Neutrophil (primary cell): ENCODE data around the gene CLCN1.
A peak's percentile ranks its signal among the peaks of the same experiment; 100 is the strongest.

Experiments used
- H3K27ac ChIP-seq: fragments of 200-600 bp; sonication (generic); 2 replicates; pipeline ENCODE4 v1.5.1; 2016; ENCODE audit warnings: mild to moderate bottlenecking, moderate library complexity
- H3K27me3 ChIP-seq: fragments of 200-600 bp; sonication (generic); 2 replicates; pipeline ENCODE4 v1.6.0; 2016; ENCODE audit warnings: mild to moderate bottlenecking
- H3K36me3 ChIP-seq: fragments of 200-600 bp; sonication (generic); 2 replicates; pipeline ENCODE4 v1.5.1; 2017
- H3K4me1 ChIP-seq, 2 experiments: fragments of 200-600 bp in 1 of 2; sonication (generic) in 1 of 2; 1 replicate in 1 of 2; 2 replicates in 1 of 2; pipeline versions ENCODE4 v1.5.1 to v1.6.1; 2013 to 2016; ENCODE audit warnings: low read depth in 1 of 2, low read length in 1 of 2, mild to moderate bottlenecking in 1 of 2, moderate library complexity in 1 of 2; ENCODE audit not compliant: control insufficient read depth in 1 of 2, insufficient read depth in 1 of 2
- H3K4me3 ChIP-seq, 2 experiments: fragments of 200-600 bp in 1 of 2; sonication (generic) in 1 of 2; 1 replicate in 1 of 2; 2 replicates in 1 of 2; pipeline ENCODE4 v1.5.1; 2013 to 2016; ENCODE audit warnings: low read depth in 1 of 2, low read length in 1 of 2, mild to moderate bottlenecking in 1 of 2, moderate library complexity in 1 of 2
- H3K9me3 ChIP-seq: fragments of 200-600 bp; sonication (generic); 2 replicates; pipeline ENCODE4 v1.5.1; 2016
- CTCF ChIP-seq: fragments of 200-600 bp; sonication (generic); IDR thresholded peaks from 2 replicates; pipeline ENCODE4 v1.5.1; 2016; ENCODE audit warnings: antibody characterized with exemption

The CLCN1 gene

GRCh38 chr7:143303733-143304132 lies 12.2 kb upstream of the CLCN1 start:
- H3K9me3 ChIP-seq: no peaks in the 10 kb centered on the region
- peaks cover 45% of the 10 kb centered on the region for H3K36me3 ChIP-seq
- TF ChIP-seq CTCF: no peak
- no peak overlapping the region for H3K4me3 ChIP-seq
- H3K4me1 ChIP-seq: peaks cover 33 to 36% of the 10 kb centered on the region in 2 experiments
- H3K27me3 ChIP-seq: no peaks in the 10 kb centered on the region
- no peak overlapping the region for H3K27ac ChIP-seq

GRCh38 chr7:143304938-143305337 lies 11.0 kb upstream of the CLCN1 start:
- H3K4me1 ChIP-seq: peaks cover 26 to 27% of the 10 kb centered on the region in 2 experiments
- H3K9me3 ChIP-seq: no peaks in the 10 kb centered on the region
- peak overlapping the region; percentile 14 for H3K27ac ChIP-seq
- no peaks in the 10 kb centered on the region for H3K27me3 ChIP-seq
- TF ChIP-seq CTCF: no peak
- H3K36me3 ChIP-seq: peaks cover 43% of the 10 kb centered on the region
- no peak overlapping the region for H3K4me3 ChIP-seq

GRCh38 chr7:143305423-143306070 lies 10.4 kb upstream of the CLCN1 start:
- no peaks in the 10 kb centered on the region for H3K9me3 ChIP-seq
- peak; percentile 59 for TF ChIP-seq CTCF
- H3K4me1 ChIP-seq: peaks cover 20 to 21% of the 10 kb centered on the region in 2 experiments
- H3K36me3 ChIP-seq: peaks cover 38% of the 10 kb centered on the region
- no peak overlapping the region for H3K4me3 ChIP-seq
- H3K27ac ChIP-seq: peak overlapping the region; percentile 17
- H3K27me3 ChIP-seq: no peaks in the 10 kb centered on the region

- H3K27me3 ChIP-seq: no peaks in the 10 kb centered on the region
- no peak overlapping the region for H3K4me3 ChIP-seq
- no peaks in the 10 kb centered on the region for H3K9me3 ChIP-seq
- H3K36me3 ChIP-seq: peaks cover 37% of the 10 kb centered on the region
- no peak overlapping the region for H3K27ac ChIP-seq
- TF ChIP-seq CTCF: no peak
- no peaks in the 10 kb centered on the region for H3K4me1 ChIP-seq
Measured at GRCh38 chr7:143308632-143309031, 7.3 kb upstream of the CLCN1 start.

- peak overlapping the region; percentile 37 for H3K27ac ChIP-seq
- TF ChIP-seq CTCF: no peak
- no peaks in the 10 kb centered on the region for H3K36me3 ChIP-seq
- no peak overlapping the region for H3K4me3 ChIP-seq
- H3K4me1 ChIP-seq: peaks cover 16 to 28% of the 10 kb centered on the region in 2 experiments
- no peaks in the 10 kb centered on the region for H3K9me3 ChIP-seq
- H3K27me3 ChIP-seq: no peaks in the 10 kb centered on the region
Measured at GRCh38 chr7:143314127-143314526, 1.8 kb upstream of the CLCN1 start.
